ENCODE results near the gene OGFOD3.
"Not testable (repeated sequence)": the region's sequence is repeated elsewhere in the genome, so short reads cannot be mapped to it uniquely, and the experiment has no call there.

Gene OGFOD3

GRCh38 chr17:82461827-82462524 lies 43.6 kb upstream of the OGFOD3 start:
- DNase-seq (ENCODE audit: low spot score), result no peak
- TF ChIP-seq CTCF (IDR thresholded peaks at IDR 0.05; ENCODE audit: borderline replicate concordance, control extremely low read depth, extremely low read depth, insufficient read depth, missing control alignments), result no peak
- in situ Hi-C loops (cut with MboI; ENCODE audit: low sequenced_read_pairs, unreplicated experiment), result no loop called here

DNA sequence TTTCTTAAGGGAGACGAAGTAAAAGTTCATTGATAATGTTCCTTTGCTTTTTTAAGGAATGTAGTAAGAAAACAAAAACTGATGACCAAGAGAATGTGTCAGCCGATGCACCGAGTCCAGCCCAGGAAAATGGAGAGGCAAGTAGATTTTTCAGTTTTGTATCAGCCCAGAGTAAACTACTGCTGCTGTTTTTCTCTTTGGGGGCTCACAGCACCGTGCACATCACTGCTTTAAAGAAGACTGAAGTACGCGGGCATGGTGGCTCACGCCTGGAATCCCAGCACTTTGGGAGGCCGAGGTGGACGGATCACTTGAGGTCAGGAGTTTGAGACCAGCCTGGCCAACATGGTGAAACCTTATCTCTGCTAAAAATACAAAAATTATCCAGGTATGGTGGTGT lies 41.5 kb upstream of the OGFOD3 start:
- in situ Hi-C loops (cut with MboI; ENCODE audit: low sequenced_read_pairs, unreplicated experiment); DNase-seq (ENCODE audit: low spot score): not testable (repeated sequence)

DNA sequence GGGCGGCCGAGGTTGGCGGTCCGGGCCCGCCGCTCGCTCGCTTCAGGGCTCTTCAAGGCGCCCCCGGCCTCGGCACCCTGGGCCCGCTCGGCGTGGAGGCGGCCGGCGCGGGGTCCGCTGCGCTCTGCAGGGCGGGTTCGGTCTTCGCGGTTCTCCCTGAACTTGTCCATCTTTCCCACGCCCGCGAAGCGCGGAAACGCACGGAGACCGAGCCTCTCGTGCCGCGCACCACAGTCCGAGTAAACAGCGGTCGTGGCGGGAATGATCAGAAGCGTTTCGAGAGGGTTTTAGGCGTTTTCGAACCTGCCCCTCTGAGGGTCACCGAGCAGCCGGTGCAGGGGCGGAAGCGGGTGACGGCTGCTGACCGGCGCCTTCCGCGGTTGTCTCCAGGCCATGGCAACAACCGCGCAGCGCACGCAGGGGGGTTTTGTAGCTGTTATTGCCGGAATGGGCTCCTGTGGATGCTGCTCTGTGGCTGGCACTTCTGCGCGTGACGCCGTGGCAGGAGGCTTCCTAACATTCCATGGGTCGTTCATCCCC lies 40.6 kb upstream of the OGFOD3 start:
- DNase-seq (ENCODE audit: low spot score), result peak; percentile 69
- in situ Hi-C loops (cut with MboI; ENCODE audit: low sequenced_read_pairs, unreplicated experiment), result no loop called here
- TF ChIP-seq CTCF (IDR thresholded peaks at IDR 0.05; ENCODE audit: borderline replicate concordance, control extremely low read depth, extremely low read depth, insufficient read depth, missing control alignments), result no peak

- in situ Hi-C loops (cut with MboI; ENCODE audit: low sequenced_read_pairs, unreplicated experiment), result no loop called here
- DNase-seq (ENCODE audit: low spot score), result peak; percentile 99
- TF ChIP-seq CTCF (IDR thresholded peaks at IDR 0.05; ENCODE audit: borderline replicate concordance, control extremely low read depth, extremely low read depth, insufficient read depth, missing control alignments), result no peak
These were observed 39.9 kb upstream of the OGFOD3 start, which contains the start of gene NARF for GRCh38 chr17:82458179-82458884. Gene NARF (plus strand): TSS chr17:82458741. CDS start chr17:82458804, 63 bp downstream.

- in situ Hi-C loops (cut with MboI; ENCODE audit: low sequenced_read_pairs, unreplicated experiment), result no loop called here
- TF ChIP-seq CTCF (IDR thresholded peaks at IDR 0.05; ENCODE audit: borderline replicate concordance, control extremely low read depth, extremely low read depth, insufficient read depth, missing control alignments), result no peak
- DNase-seq (ENCODE audit: low spot score), result peak; percentile 94
These were observed 39.5 kb upstream of the OGFOD3 start for GRCh38 chr17:82457929-82458178.

GRCh38 chr17:82457073-82457928 lies 38.9 kb upstream of the OGFOD3 start:
- TF ChIP-seq CTCF (IDR thresholded peaks at IDR 0.05; ENCODE audit: borderline replicate concordance, control extremely low read depth, extremely low read depth, insufficient read depth, missing control alignments), result no peak
- in situ Hi-C loops (cut with MboI; ENCODE audit: low sequenced_read_pairs, unreplicated experiment), result no loop called here
- DNase-seq (ENCODE audit: low spot score), result no peak

DNA sequence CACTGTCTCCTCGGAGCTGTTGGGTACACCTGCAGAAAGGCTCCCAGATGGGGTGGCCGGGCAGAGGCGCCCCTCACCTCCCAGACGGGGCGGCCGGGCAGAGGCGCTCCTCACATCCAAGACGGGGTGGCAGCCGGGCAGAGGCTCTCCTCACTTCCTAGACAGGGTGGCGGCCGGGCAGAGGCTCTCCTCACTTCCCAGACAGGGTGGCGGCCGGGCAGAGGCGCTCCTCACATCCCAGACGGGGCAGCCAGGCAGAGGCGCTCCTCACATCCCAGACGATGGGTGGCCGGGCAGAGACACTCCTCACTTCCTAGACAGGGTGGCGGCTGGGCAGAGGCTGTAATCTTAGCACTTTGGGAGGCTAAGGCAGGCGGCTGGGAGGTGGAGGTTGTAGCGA lies 35.3 kb upstream of the OGFOD3 start:
- DNase-seq (ENCODE audit: low spot score); in situ Hi-C loops (cut with MboI; ENCODE audit: low sequenced_read_pairs, unreplicated experiment): not testable (repeated sequence)

- in situ Hi-C loops (cut with MboI; ENCODE audit: low sequenced_read_pairs, unreplicated experiment); DNase-seq (ENCODE audit: low spot score): not testable (repeated sequence)
These were observed 34.8 kb upstream of the OGFOD3 start for GRCh38 chr17:82453151-82453550.
